ENCODE results near the gene FHOD3.
"Not testable (repeated sequence)": the region's sequence is repeated elsewhere in the genome, so short reads cannot be mapped to it uniquely, and the experiment has no call there.

The FHOD3 gene

DNA sequence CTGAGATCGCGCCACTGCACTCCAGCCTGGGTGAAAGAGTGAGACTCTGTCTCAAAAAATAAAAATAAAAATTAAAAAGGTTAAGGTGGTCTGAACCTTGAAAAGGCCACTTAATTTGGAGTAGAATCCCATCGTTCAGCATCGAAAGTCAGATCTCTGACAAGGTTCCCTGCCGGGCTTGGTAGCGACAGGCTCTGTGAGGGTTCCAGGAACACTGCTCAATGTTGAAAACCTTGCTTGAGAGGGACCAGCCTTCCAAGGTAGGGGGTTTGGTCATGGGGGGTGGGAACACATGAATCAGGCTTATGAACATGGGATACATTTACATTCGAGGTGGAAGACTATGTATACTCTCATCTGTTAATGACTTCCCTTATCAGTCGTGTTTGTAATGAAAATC is 232.2 kb downstream of the FHOD3 start:
- DNase-seq: no peak

- no peak for DNase-seq
These were observed 233.3 kb downstream of the FHOD3 start for GRCh38 chr18:36530676-36531405.

DNA sequence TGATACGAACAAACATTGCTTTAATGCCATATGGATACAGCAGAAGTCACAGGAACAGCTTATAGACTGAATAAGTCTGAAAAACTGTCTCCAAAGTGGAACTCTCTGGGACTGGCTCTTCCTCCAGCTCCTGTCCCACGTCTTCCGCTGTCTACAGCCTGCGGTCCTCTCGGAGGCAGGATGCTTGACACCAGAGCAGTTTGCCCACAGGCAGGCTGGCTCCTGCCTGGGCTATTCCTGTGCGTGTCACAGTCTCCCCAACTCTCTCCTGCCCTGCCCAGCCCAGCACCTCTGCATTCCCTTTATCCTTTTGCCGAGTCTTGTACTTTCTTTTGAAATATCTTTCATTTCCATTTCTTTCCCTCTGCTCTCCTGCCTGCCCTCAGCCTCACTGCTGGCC is 234.1 kb downstream of the FHOD3 start:
- DNase-seq: no peak

DNA sequence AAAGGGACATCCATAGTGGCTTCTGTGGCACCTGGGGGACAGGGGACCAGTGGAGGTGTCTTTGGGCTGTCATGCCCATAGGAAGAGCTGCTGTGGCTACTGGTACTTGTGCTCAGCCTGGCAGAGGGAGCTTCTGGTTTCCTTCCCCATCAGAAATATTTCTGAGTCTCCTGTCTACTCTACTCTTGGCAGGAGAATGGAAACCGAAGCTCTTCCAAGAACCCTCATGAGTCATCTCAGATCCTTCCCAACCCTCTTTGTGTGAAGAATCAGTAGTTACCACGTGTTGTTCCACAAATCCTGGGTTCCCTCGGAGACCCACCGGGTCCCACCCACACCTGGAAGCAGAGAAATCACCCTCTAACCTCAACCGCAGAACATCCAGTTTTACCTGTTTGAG is 234.9 kb downstream of the FHOD3 start:
- no peak for DNase-seq

- DNase-seq: no peak
These were observed 235.3 kb downstream of the FHOD3 start for GRCh38 chr18:36532815-36533214.

DNA sequence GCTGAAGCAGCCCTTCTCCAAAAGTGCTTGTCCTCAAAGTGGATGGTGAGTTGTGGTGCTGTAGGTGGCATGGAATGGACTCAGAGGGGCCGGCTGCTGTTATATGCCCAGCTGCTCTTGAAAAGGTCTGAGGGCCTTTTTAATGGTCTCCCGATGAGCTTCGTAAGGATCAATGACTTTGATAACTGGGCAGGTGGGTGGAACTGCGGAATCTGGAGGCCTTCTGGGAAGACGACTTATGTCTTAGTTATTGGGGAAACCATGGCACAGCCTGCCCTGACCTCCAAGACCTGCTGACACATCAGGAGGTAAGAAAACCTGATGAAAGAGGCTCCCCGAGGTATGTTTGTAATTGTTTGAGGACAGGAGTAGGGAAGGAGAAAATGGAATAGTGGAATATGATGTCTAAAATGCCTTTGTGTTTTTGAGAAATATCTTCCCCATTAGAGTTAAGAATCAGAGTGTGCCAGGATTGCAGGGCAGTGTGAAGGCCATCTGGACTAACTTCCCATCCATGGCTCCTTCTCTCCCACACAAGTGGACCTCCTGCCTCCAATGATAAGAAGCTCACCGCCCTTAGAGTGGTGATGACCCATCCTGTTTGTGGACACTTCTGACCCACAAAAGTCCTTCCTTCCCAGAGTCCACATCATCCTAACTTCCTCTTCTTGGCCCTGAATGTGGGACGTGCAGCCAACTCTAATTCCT is 236.1 kb downstream of the FHOD3 start:
- no peak for DNase-seq

GRCh38 chr18:36534154-36534688 is 236.7 kb downstream of the FHOD3 start:
- no peak for DNase-seq

- DNase-seq: no peak
These were observed 237.9 kb downstream of the FHOD3 start for GRCh38 chr18:36535202-36535935.

DNA sequence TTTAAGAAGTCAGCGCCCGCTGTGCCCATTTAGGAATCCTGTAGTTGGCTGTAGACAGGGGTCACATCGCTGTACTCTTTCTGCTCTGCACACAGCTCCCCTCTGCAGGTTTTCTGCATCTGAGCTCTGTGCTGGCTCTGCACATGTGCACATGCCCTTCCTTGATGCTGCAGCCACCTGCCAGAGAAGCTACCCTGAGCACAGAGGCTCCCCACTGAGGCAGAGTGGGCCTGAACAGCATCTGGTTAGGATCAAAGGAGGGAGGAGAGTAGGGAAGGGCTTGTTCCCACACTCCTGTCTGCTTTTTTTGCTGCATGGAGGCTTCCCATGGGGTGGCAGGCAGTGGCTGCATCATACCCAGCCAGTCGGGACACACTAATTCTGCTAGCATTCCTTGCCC is 238.9 kb downstream of the FHOD3 start:
- no peak for DNase-seq

GRCh38 chr18:36537289-36537688 is 239.8 kb downstream of the FHOD3 start:
- no peak for DNase-seq

GRCh38 chr18:36539674-36540231 is 242.2 kb downstream of the FHOD3 start:
- no peak for DNase-seq

GRCh38 chr18:36543030-36543429 is 245.5 kb downstream of the FHOD3 start:
- DNase-seq: no peak

DNA sequence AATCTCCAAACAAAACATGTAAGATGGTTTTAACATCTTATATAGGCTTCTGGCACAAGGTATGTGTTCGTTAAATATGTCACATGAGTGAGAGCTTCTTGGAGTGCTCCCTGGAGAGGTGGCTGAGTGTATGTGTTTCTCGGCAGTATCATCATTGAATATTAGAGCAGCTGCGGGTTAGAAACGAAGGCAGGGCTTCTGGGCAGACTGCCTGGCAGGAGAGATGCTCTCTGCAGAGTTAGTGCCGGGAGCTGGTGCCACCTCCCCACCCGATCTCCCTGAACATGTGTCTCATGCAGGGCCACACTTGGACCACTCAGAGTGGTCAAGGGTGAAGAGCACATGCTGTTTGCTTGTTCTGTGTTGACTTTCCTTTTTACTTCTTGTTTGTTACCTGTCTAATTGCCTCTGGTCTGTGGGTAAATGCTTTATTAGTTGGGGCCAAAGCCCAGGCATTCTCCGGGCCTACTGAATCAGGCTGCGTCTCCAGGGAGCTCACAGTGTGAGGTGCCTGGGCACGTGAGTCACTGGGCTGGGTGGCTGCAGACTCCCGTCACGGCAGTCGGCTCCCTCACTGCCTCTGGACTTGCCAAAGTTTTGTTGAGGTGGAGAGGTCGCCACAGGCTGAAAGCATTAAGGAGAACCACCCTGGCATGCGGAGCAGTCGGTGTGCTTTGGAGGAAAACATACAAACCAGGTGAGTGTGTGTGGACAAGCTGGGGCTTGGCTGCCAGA is 246.6 kb downstream of the FHOD3 start:
- no peak for DNase-seq

DNA sequence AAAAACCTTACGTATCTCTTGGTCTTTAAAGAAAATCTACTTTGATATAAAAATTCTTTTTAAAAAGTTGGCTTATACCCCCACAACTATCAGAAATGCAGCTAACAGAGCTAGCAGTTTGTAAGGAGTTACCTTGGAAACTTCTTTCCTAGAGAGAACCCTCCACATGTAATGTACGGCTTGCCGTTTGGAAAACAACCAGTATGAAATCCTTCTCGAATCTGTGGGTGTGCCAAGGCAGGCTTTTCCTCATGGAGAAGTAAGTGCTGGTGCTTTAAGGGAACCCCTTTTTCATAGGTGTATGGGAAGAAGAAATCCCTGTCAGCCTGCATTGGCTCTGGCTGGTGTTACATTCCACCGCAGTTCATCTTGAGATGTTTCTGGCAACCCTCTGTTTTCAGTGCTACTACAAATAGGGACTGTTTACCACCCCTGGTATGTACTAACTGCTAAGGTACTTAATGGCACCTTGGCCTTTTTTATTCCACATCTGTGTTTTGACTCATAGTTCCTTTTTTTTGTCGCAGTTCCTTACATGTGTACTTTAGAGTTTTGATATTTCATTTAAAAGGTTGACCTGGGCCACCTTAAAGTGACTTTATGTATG is 248.4 kb downstream of the FHOD3 start:
- no peak for DNase-seq

GRCh38 chr18:36546876-36547275 is 249.4 kb downstream of the FHOD3 start:
- no peak for DNase-seq

DNA sequence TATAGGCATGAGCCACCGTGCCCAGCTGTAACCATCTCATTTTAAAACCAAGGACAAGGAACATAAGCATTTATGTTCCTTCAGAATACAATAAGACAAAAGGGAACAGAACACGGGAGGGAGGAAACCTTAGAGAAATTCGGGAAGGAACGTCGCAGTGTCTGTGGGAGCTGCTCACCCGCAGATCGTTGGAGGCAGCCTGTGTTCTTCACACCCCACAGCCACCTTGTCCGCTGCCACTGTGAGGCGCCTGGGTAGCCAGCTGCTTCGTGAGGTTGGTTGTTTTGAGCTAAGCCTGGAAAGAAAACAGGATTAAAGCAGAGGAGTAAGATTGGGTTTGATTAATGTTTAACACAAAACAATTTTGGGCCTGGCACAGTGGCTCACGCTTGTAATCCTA is 250.0 kb downstream of the FHOD3 start:
- DNase-seq: no peak

DNA sequence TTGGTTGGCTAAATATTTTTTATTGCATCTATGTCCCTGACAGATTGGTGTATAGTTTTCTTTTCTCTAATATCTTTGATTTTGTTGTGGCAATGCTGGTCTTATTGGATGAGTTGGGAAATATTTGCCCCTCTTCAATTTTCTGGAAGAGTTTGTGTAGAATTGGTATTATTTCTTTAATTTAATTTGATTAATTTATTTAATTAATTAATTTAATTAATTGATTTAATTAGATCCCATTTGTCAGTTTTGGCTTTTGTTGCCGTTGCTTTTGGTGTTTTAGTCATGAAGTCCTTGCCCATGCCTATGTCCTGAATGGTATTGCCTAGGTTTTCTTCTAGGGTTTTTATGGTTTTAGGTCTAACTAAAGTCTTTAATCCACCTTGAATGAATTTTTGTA is 253.8 kb downstream of the FHOD3 start:
- not testable (repeated sequence) for DNase-seq

DNA sequence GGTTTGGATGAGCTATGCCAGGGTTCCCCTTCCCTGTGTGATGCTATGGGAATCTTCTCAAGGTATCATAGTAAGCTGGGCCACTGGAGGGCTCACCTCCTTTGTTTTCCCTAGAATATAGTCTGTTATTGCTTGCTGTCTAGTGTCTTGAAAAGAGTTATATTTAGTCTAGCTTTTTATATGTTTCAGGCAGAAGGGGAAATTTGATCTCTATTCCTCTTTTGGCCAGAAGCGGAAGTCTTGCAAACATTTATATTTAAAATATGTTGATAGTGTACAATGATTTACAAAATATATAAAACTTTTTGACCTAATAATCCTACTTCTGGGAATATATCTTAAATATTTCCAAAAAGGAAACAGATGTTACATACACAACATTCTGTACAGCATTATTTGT is 260.7 kb downstream of the FHOD3 start:
- DNase-seq: no peak

DNA sequence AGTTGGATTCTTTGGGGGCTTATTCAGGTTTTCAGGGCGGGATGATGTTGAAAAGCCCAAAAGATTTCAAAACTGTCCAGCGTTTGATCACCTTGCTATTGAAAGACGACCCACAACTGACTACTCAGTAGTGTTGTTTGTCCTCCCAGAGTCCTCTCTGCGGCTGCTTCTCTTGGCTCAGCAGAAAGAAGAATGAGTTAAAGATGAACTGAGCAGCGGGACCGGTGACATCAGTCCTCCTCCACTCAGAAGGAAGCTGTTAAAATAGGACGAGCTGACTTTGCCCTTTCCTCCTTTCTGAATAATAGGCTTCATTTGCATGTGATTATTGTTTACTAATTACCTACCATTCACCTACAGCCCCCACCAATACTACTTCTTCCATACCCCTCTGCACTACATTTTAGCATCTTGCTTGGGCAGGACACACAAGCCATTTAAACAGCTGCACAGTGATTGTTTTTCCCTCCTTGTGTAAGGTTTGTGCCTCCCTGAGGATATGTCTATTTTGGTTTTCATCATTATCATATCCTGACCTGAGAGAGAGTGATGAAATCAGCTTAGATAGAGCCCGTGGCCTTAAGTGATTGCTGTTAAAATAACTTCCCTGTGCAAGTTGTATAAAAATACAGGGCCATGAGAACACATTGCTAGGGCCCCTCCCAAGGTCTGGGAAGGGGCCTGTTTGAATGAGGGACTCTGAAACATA is 261.8 kb downstream of the FHOD3 start:
- DNase-seq: no peak

DNA sequence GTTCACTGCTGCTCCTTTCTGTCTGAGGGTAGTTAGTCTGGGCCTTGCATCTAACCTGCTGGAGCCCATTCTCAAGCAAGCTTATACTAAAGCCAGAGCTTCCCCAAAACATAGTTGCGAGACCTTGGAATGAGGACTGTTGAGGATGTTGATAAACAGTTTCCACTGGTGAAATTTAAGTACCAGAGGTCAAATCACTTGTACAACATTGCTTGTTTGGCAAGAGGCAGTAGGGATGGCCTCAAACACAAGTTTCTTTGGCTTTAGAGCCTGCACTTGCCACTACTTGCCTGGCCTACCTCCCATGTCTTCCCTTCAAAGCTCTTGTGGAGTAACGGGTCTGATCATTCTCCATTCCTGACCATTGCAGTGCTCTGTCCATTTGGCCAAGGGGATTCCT is 262.7 kb downstream of the FHOD3 start:
- DNase-seq: no peak

DNA sequence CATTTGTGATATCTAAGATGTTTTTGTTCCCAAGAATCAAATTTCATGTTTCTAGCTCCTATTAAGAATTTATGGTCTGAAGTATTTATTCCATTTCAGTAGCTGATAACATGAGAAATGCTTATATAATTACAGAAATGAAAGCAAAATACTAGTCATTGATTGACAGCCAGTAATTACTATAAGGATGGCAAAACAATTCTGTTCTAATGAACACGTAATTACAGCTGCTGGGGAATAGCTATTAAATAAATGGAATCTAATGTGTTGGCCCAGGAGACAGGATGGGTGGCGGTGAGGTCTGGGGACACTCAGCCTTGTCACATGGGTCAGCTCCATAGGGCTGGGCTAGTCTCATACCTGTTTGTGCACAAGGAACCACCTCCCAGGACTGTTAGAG is 263.5 kb downstream of the FHOD3 start:
- DNase-seq: no peak

DNA sequence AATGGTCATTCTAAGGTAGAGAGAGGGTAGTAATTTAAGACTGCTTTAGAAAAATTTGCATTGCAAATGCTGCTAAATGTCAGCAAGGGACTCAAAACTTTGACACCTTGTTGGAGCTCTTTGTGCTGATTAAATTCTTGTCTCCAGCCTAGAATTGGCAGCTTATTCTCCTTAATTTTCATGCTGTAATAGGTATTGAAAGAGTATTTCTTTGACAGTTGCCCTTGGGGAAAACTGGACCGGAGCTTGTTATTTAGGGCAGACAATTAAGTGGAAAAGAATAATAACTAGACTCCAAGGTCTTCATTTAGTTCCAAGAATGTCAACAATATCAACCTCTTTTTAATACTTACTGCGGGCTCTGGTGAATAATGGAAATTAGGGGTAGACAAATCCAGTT is 267.3 kb downstream of the FHOD3 start:
- no peak for DNase-seq
